Duodenal mucosa (tissue), 2 donors: Measurements from ENCODE around the gene ERP27.

Experiments
- H3K27ac ChIP-seq: one replicate; pipeline ENCODE4 v1.7.0; 2013; ENCODE audit warnings: low read depth, low read length
- H3K27me3 ChIP-seq, 2 donors: one replicate each; pipeline ENCODE4 v1.7.0; 2013; ENCODE audit warnings: low read length in 2 of 2, control low read depth in 1 of 2; ENCODE audit not compliant: insufficient read depth in 2 of 2, control insufficient read depth in 1 of 2
- H3K36me3 ChIP-seq, 2 donors: one replicate each; pipeline ENCODE4 v1.7.0; 2013; ENCODE audit warnings: low read length in 2 of 2, control low read depth in 1 of 2; ENCODE audit not compliant: insufficient read depth in 2 of 2, control insufficient read depth in 1 of 2
- H3K4me1 ChIP-seq, 2 donors: one replicate each; pipeline ENCODE4 v1.7.0; 2013; ENCODE audit warnings: low read length in 2 of 2, control low read depth in 1 of 2; ENCODE audit not compliant: insufficient read depth in 2 of 2, control insufficient read depth in 1 of 2
- H3K4me3 ChIP-seq, 2 donors: one replicate each; pipeline ENCODE4 v1.7.0; 2013; ENCODE audit warnings: low read length in 2 of 2, low read depth in 1 of 2
- H3K9ac ChIP-seq, 2 donors: one replicate each; pipeline ENCODE4 v1.7.0; 2013; ENCODE audit warnings: low read length in 2 of 2, low read depth in 1 of 2
- H3K9me3 ChIP-seq, 2 donors: one replicate each; pipeline ENCODE4 v1.7.0; 2013; ENCODE audit warnings: low read length in 2 of 2, control low read depth in 1 of 2; ENCODE audit not compliant: control insufficient read depth in 1 of 2

Gene ERP27

GRCh38 chr12:14878488-14878887 is 59.8 kb downstream of the ERP27 start:
- H3K27me3 ChIP-seq, result no peaks in the 10 kb centered on the region
- H3K4me1 ChIP-seq, result no peaks in the 10 kb centered on the region
- no peaks in the 10 kb centered on the region for H3K9me3 ChIP-seq
- H3K36me3 ChIP-seq, result no peaks in the 10 kb centered on the region
- H3K9ac ChIP-seq, result no peak overlapping the region
- H3K4me3 ChIP-seq, result no peak overlapping the region
- H3K27ac ChIP-seq, result no peak overlapping the region

- no peaks in the 10 kb centered on the region for H3K27me3 ChIP-seq
- no peaks in the 10 kb centered on the region for H3K9me3 ChIP-seq
- no peak overlapping the region for H3K27ac ChIP-seq
- H3K9ac ChIP-seq, result no peak overlapping the region
- no peaks in the 10 kb centered on the region for H3K36me3 ChIP-seq
- H3K4me3 ChIP-seq, result no peak overlapping the region
- no peaks in the 10 kb centered on the region for H3K4me1 ChIP-seq
Measured at GRCh38 chr12:14876833-14877232, 61.5 kb downstream of the ERP27 start.

GRCh38 chr12:14874882-14875281 is 63.5 kb downstream of the ERP27 start:
- no peaks in the 10 kb centered on the region for H3K27me3 ChIP-seq
- no peak overlapping the region for H3K9ac ChIP-seq
- H3K9me3 ChIP-seq, result no peaks in the 10 kb centered on the region
- no peaks in the 10 kb centered on the region for H3K36me3 ChIP-seq
- no peak overlapping the region for H3K27ac ChIP-seq
- H3K4me3 ChIP-seq, result no peak overlapping the region
- no peaks in the 10 kb centered on the region for H3K4me1 ChIP-seq

GRCh38 chr12:14873440-14874185 is 64.7 kb downstream of the ERP27 start:
- H3K9ac ChIP-seq, result no peak overlapping the region
- no peaks in the 10 kb centered on the region for H3K4me1 ChIP-seq
- H3K27ac ChIP-seq, result no peak overlapping the region
- no peaks in the 10 kb centered on the region for H3K9me3 ChIP-seq
- H3K36me3 ChIP-seq, result no peaks in the 10 kb centered on the region
- H3K27me3 ChIP-seq, result no peaks in the 10 kb centered on the region
- H3K4me3 ChIP-seq, result no peak overlapping the region

GRCh38 chr12:14871886-14872285 is 66.5 kb downstream of the ERP27 start:
- Histone ChIP-seq H3K36me3 (no peaks in the 10 kb centered on the region), H3K27ac (no peak overlapping the region), H3K9ac (no peak overlapping the region), H3K4me3 (no peak overlapping the region), H3K4me1 (no peaks in the 10 kb centered on the region), H3K27me3 (no peaks in the 10 kb centered on the region), H3K9me3 (peaks cover 0 to under 1% of the 10 kb centered on the region in 2 donors)

- Histone ChIP-seq H3K9me3 (peaks cover 0 to 2% of the 10 kb centered on the region in 2 donors), H3K9ac (no peak overlapping the region), H3K4me1 (no peaks in the 10 kb centered on the region), H3K36me3 (no peaks in the 10 kb centered on the region), H3K27me3 (no peaks in the 10 kb centered on the region), H3K27ac (no peak overlapping the region), H3K4me3 (no peak overlapping the region)
Measured at GRCh38 chr12:14871247-14871646, 67.1 kb downstream of the ERP27 start.

GRCh38 chr12:14868916-14869506 is 69.3 kb downstream of the ERP27 start:
- Histone ChIP-seq H3K27ac (no peak overlapping the region), H3K9ac (no peak overlapping the region), H3K4me1 (no peaks in the 10 kb centered on the region), H3K36me3 (no peaks in the 10 kb centered on the region), H3K9me3 (peaks cover 0 to 2% of the 10 kb centered on the region in 2 donors), H3K4me3 (no peak overlapping the region), H3K27me3 (no peaks in the 10 kb centered on the region)
